ENCODE data around the gene ZNF296.
"Not testable (repeated sequence)": the region's sequence is repeated elsewhere in the genome, so short reads cannot be mapped to it uniquely, and the experiment has no call there.

The ZNF296 gene

GRCh38 chr19:45117167-45117594, 40.9 kb upstream of the ZNF296 start:
- WGBS (ENCODE audit: insufficient coverage, insufficient read length): no CpG with 5 or more reads among the region's 16 CpGs
- H3K4me3 ChIP-seq (ENCODE audit: low read length): no peak overlapping the region
- H3K36me3 ChIP-seq (ENCODE audit: control insufficient read depth, insufficient read depth, low read length): no peaks in the 10 kb centered on the region
- H3K9me3 ChIP-seq (ENCODE audit: control insufficient read depth, insufficient read depth, low read length): no peaks in the 10 kb centered on the region
- H3K27me3 ChIP-seq (ENCODE audit: control insufficient read depth, insufficient read depth, low read length): no peaks in the 10 kb centered on the region
- H3K27ac ChIP-seq (ENCODE audit: low read length): no peak overlapping the region
- no peaks in the 10 kb centered on the region for H3K4me1 ChIP-seq (ENCODE audit: control insufficient read depth, insufficient read depth, low read length)
- no peak for DNase-seq (ENCODE audit: low read depth, low spot score)

- no peaks in the 10 kb centered on the region for H3K36me3 ChIP-seq (ENCODE audit: control insufficient read depth, insufficient read depth, low read length)
- WGBS (ENCODE audit: insufficient coverage, insufficient read length): no CpG with 5 or more reads among the region's 21 CpGs
Measured at GRCh38 chr19:45115809-45116615, 39.7 kb upstream of the ZNF296 start.

GRCh38 chr19:45114116-45114515, 37.8 kb upstream of the ZNF296 start:
- H3K9me3 ChIP-seq (ENCODE audit: control insufficient read depth, insufficient read depth, low read length): no peaks in the 10 kb centered on the region
- no peak overlapping the region for H3K4me3 ChIP-seq (ENCODE audit: low read length)
- H3K27me3 ChIP-seq (ENCODE audit: control insufficient read depth, insufficient read depth, low read length): no peaks in the 10 kb centered on the region
- no peak for DNase-seq (ENCODE audit: low read depth, low spot score)
- WGBS (ENCODE audit: insufficient coverage, insufficient read length): no CpG with 5 or more reads among the region's 4 CpGs
- no peaks in the 10 kb centered on the region for H3K4me1 ChIP-seq (ENCODE audit: control insufficient read depth, insufficient read depth, low read length)
- H3K27ac ChIP-seq (ENCODE audit: low read length): no peak overlapping the region
- no peaks in the 10 kb centered on the region for H3K36me3 ChIP-seq (ENCODE audit: control insufficient read depth, insufficient read depth, low read length)

More at GRCh38 chr19:45115809-45116615, 39.7 kb upstream of the ZNF296 start:
- Histone ChIP-seq H3K9me3 (ENCODE audit: control insufficient read depth, insufficient read depth, low read length) (no peaks in the 10 kb centered on the region), H3K27ac (ENCODE audit: low read length) (no peak overlapping the region), H3K27me3 (ENCODE audit: control insufficient read depth, insufficient read depth, low read length) (no peaks in the 10 kb centered on the region), H3K4me1 (ENCODE audit: control insufficient read depth, insufficient read depth, low read length) (no peaks in the 10 kb centered on the region), H3K4me3 (ENCODE audit: low read length) (no peak overlapping the region)
- no peak for DNase-seq (ENCODE audit: low read depth, low spot score)

- Histone ChIP-seq H3K36me3 (ENCODE audit: control insufficient read depth, insufficient read depth, low read length) (no peaks in the 10 kb centered on the region), H3K27ac (ENCODE audit: low read length) (no peak overlapping the region), H3K27me3 (ENCODE audit: control insufficient read depth, insufficient read depth, low read length) (no peaks in the 10 kb centered on the region), H3K4me1 (ENCODE audit: control insufficient read depth, insufficient read depth, low read length) (no peaks in the 10 kb centered on the region), H3K4me3 (ENCODE audit: low read length) (no peak overlapping the region), H3K9me3 (ENCODE audit: control insufficient read depth, insufficient read depth, low read length) (no peaks in the 10 kb centered on the region)
- no CpG with 5 or more reads among the region's 9 CpGs for WGBS (ENCODE audit: insufficient coverage, insufficient read length)
- DNase-seq (ENCODE audit: low read depth, low spot score): no peak
Measured at GRCh38 chr19:45113628-45114027, 37.4 kb upstream of the ZNF296 start.

GRCh38 chr19:45112111-45112827, 36.0 kb upstream of the ZNF296 start:
- no peaks in the 10 kb centered on the region for H3K9me3 ChIP-seq (ENCODE audit: control insufficient read depth, insufficient read depth, low read length)
- no peak overlapping the region for H3K4me3 ChIP-seq (ENCODE audit: low read length)
- WGBS (ENCODE audit: insufficient coverage, insufficient read length): no CpG with 5 or more reads among the region's 11 CpGs
- H3K27me3 ChIP-seq (ENCODE audit: control insufficient read depth, insufficient read depth, low read length): no peaks in the 10 kb centered on the region
- no peaks in the 10 kb centered on the region for H3K36me3 ChIP-seq (ENCODE audit: control insufficient read depth, insufficient read depth, low read length)
- no peak overlapping the region for H3K27ac ChIP-seq (ENCODE audit: low read length)
- no peak for DNase-seq (ENCODE audit: low read depth, low spot score)
- no peaks in the 10 kb centered on the region for H3K4me1 ChIP-seq (ENCODE audit: control insufficient read depth, insufficient read depth, low read length)

- Histone ChIP-seq H3K27ac (ENCODE audit: low read length) (no peak overlapping the region), H3K27me3 (ENCODE audit: control insufficient read depth, insufficient read depth, low read length) (no peaks in the 10 kb centered on the region), H3K4me3 (ENCODE audit: low read length) (no peak overlapping the region), H3K9me3 (ENCODE audit: control insufficient read depth, insufficient read depth, low read length) (no peaks in the 10 kb centered on the region), H3K36me3 (ENCODE audit: control insufficient read depth, insufficient read depth, low read length) (no peaks in the 10 kb centered on the region), H3K4me1 (ENCODE audit: control insufficient read depth, insufficient read depth, low read length) (no peaks in the 10 kb centered on the region)
- no peak for DNase-seq (ENCODE audit: low read depth, low spot score)
- no CpG with 5 or more reads among the region's 5 CpGs for WGBS (ENCODE audit: insufficient coverage, insufficient read length)
Measured at GRCh38 chr19:45110851-45111266, 34.6 kb upstream of the ZNF296 start.

GRCh38 chr19:45107621-45108150, 31.4 kb upstream of the ZNF296 start:
- Histone ChIP-seq H3K36me3 (ENCODE audit: control insufficient read depth, insufficient read depth, low read length) (no peaks in the 10 kb centered on the region), H3K27ac (ENCODE audit: low read length) (no peak overlapping the region), H3K4me3 (ENCODE audit: low read length) (no peak overlapping the region), H3K27me3 (ENCODE audit: control insufficient read depth, insufficient read depth, low read length) (no peaks in the 10 kb centered on the region), H3K4me1 (ENCODE audit: control insufficient read depth, insufficient read depth, low read length) (peaks cover 5% of the 10 kb centered on the region), H3K9me3 (ENCODE audit: control insufficient read depth, insufficient read depth, low read length) (no peaks in the 10 kb centered on the region)
- DNase-seq (ENCODE audit: low read depth, low spot score): no peak
- no CpG with 5 or more reads among the region's 12 CpGs for WGBS (ENCODE audit: insufficient coverage, insufficient read length)

- H3K36me3 ChIP-seq (ENCODE audit: control insufficient read depth, insufficient read depth, low read length); H3K27ac ChIP-seq (ENCODE audit: low read length); DNase-seq (ENCODE audit: low read depth, low spot score); H3K27me3 ChIP-seq (ENCODE audit: control insufficient read depth, insufficient read depth, low read length); H3K4me3 ChIP-seq (ENCODE audit: low read length); H3K4me1 ChIP-seq (ENCODE audit: control insufficient read depth, insufficient read depth, low read length); H3K9me3 ChIP-seq (ENCODE audit: control insufficient read depth, insufficient read depth, low read length): not testable (repeated sequence)
- WGBS (ENCODE audit: insufficient coverage, insufficient read length): no CpG with 5 or more reads among the region's 11 CpGs
Measured at GRCh38 chr19:45106363-45106762, 30.1 kb upstream of the ZNF296 start.

- H3K27ac ChIP-seq (ENCODE audit: low read length): no peak overlapping the region
Measured at GRCh38 chr19:45104658-45105349, 28.5 kb upstream of the ZNF296 start.

More at GRCh38 chr19:45104658-45105349, 28.5 kb upstream of the ZNF296 start:
- peaks cover 5% of the 10 kb centered on the region for H3K4me1 ChIP-seq (ENCODE audit: control insufficient read depth, insufficient read depth, low read length)
- H3K27me3 ChIP-seq (ENCODE audit: control insufficient read depth, insufficient read depth, low read length): no peaks in the 10 kb centered on the region
- no peak overlapping the region for H3K4me3 ChIP-seq (ENCODE audit: low read length)
- H3K36me3 ChIP-seq (ENCODE audit: control insufficient read depth, insufficient read depth, low read length): no peaks in the 10 kb centered on the region
- H3K9me3 ChIP-seq (ENCODE audit: control insufficient read depth, insufficient read depth, low read length): no peaks in the 10 kb centered on the region
- no peak for DNase-seq (ENCODE audit: low read depth, low spot score)
- no CpG with 5 or more reads among the region's 16 CpGs for WGBS (ENCODE audit: insufficient coverage, insufficient read length)

Data from iPS DF 6.9 (cell line).